ENCODE data around the gene TMEM45B.
"Not testable (repeated sequence)": the region's sequence is repeated elsewhere in the genome, so short reads cannot be mapped to it uniquely, and the experiment has no call there.

TMEM45B gene

DNA sequence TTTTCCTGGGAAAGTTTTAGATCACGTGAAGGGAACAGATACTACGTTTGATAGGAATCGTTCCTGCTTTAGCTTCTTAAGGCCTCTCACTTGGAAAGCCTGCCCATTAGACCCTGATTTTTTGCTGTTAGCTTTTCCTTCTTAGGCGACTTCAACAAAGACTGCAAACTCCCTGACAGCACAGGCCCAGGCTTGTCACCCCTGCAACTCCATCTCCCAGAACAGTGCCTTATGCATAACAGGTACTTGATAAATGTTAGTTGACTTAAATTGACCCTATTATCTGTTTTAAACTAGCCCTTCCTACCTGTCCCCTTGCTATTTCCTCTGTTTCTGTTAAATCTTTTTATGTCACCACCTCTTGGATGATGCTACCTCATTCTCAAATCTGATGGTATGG, 7.6 kb downstream of the TMEM45B start:
- H3K27me3 ChIP-seq (ENCODE audit: control insufficient read depth in 5 of 5, insufficient read depth in 4 of 5, low read length in 5 of 5); H3K4me3 ChIP-seq (ENCODE audit: low read depth in 1 of 5, low read length in 5 of 5); H3K9me3 ChIP-seq (ENCODE audit: control insufficient read depth in 5 of 5, low read length in 5 of 5); H3K27ac ChIP-seq (ENCODE audit: low read depth, low read length); H3K36me3 ChIP-seq (ENCODE audit: control insufficient read depth in 5 of 5, insufficient read depth in 5 of 5, low read length in 5 of 5); H3K9ac ChIP-seq (ENCODE audit: low read length in 5 of 5); H3K4me1 ChIP-seq (ENCODE audit: control insufficient read depth in 5 of 5, insufficient read depth in 5 of 5, low read length in 5 of 5): not testable (repeated sequence)

DNA sequence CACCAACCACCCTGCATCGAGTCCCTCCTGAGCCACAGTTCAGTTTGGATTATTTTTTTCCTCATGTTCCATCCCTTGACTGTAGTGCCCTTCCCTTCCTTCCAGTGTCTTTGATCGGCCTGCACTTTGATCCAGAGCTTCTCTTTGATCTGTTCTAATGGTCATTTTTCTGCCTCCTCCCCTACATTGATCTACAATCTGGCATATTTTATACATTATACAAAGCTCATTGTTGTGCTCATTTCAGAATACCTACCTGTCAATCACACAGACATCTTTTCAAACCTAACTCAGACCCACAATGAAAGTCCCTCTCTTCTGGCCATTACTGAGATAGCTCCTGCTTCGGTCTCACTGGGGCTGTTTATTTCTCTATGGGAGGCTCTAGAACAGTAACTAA, 8.2 kb downstream of the TMEM45B start:
- H3K4me1 ChIP-seq (ENCODE audit: control insufficient read depth in 5 of 5, insufficient read depth in 5 of 5, low read length in 5 of 5); H3K9ac ChIP-seq (ENCODE audit: low read length in 5 of 5); H3K27ac ChIP-seq (ENCODE audit: low read depth, low read length); H3K27me3 ChIP-seq (ENCODE audit: control insufficient read depth in 5 of 5, insufficient read depth in 4 of 5, low read length in 5 of 5); H3K9me3 ChIP-seq (ENCODE audit: control insufficient read depth in 5 of 5, low read length in 5 of 5); H3K4me3 ChIP-seq (ENCODE audit: low read depth in 1 of 5, low read length in 5 of 5); H3K36me3 ChIP-seq (ENCODE audit: control insufficient read depth in 5 of 5, insufficient read depth in 5 of 5, low read length in 5 of 5): not testable (repeated sequence)

DNA sequence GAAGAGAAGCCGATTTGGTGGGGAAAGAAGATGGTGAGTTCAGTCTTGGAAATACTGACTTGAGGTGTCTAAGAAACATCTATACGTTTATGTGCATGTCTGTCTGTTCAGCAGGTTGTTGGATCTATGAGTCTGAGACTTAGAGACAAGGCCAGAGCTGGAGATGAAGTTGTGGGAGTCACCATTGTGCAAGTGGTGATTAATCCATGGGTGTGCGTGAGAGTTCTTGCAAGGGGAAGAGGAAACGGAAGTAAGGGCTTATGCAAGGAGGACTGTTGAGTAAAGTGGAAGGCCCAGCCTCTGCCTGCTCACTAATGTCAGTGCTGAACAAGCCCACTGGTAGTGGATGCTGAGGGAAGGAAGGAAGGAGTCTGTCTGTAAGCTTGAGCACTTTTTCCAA, 9.7 kb downstream of the TMEM45B start:
- H3K27ac ChIP-seq (ENCODE audit: low read depth, low read length): no peak overlapping the region

DNA sequence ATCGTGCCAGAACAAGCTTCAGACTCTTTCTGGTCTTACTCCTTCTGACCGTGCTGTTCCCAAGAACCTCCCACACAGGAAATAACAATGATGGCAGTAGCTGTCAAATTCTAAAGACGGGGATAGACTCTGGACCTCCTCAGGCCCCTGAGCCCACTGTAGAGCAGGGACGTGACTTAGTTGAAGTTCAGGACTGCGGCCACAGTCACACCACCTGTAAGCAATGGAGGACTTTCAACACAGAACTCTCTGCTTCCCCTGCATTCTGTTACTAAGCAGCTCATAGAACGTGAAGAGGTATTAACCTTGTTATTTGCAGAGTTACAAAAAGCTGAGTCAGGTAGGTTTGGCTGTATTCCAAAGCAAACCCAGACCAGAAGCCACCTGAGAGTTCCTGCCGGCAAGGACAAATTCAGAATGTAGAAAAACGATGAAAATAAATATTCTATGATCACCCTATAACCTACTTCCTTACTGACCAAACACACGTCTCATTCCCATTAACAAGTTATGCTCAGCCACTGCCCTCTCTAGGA, 12.7 kb downstream of the TMEM45B start:
- Histone ChIP-seq H3K27ac (ENCODE audit: low read depth, low read length) (no peak overlapping the region), H3K27me3 (ENCODE audit: control insufficient read depth in 5 of 5, insufficient read depth in 4 of 5, low read length in 5 of 5) (no peaks in the 10 kb centered on the region), H3K4me1 (ENCODE audit: control insufficient read depth in 5 of 5, insufficient read depth in 5 of 5, low read length in 5 of 5) (no peaks in the 10 kb centered on the region), H3K36me3 (ENCODE audit: control insufficient read depth in 5 of 5, insufficient read depth in 5 of 5, low read length in 5 of 5) (no peaks in the 10 kb centered on the region), H3K9ac (ENCODE audit: low read length in 5 of 5) (no peak overlapping the region), H3K9me3 (ENCODE audit: control insufficient read depth in 5 of 5, low read length in 5 of 5) (no peaks in the 10 kb centered on the region), H3K4me3 (ENCODE audit: low read depth in 1 of 5, low read length in 5 of 5) (no peak overlapping the region)

More for the DNA sequence above, 9.7 kb downstream of the TMEM45B start:
- Histone ChIP-seq H3K4me1 (ENCODE audit: control insufficient read depth in 5 of 5, insufficient read depth in 5 of 5, low read length in 5 of 5) (no peaks in the 10 kb centered on the region), H3K36me3 (ENCODE audit: control insufficient read depth in 5 of 5, insufficient read depth in 5 of 5, low read length in 5 of 5) (no peaks in the 10 kb centered on the region), H3K27me3 (ENCODE audit: control insufficient read depth in 5 of 5, insufficient read depth in 4 of 5, low read length in 5 of 5) (no peaks in the 10 kb centered on the region), H3K9ac (ENCODE audit: low read length in 5 of 5) (no peak overlapping the region), H3K4me3 (ENCODE audit: low read depth in 1 of 5, low read length in 5 of 5) (no peak overlapping the region), H3K9me3 (ENCODE audit: control insufficient read depth in 5 of 5, low read length in 5 of 5) (no peaks in the 10 kb centered on the region)

GRCh38 chr11:129829497-129829896, 13.8 kb downstream of the TMEM45B start:
- H3K4me3 ChIP-seq (ENCODE audit: low read depth in 1 of 5, low read length in 5 of 5); H3K36me3 ChIP-seq (ENCODE audit: control insufficient read depth in 5 of 5, insufficient read depth in 5 of 5, low read length in 5 of 5); H3K27ac ChIP-seq (ENCODE audit: low read depth, low read length); H3K9ac ChIP-seq (ENCODE audit: low read length in 5 of 5); H3K4me1 ChIP-seq (ENCODE audit: control insufficient read depth in 5 of 5, insufficient read depth in 5 of 5, low read length in 5 of 5); H3K9me3 ChIP-seq (ENCODE audit: control insufficient read depth in 5 of 5, low read length in 5 of 5); H3K27me3 ChIP-seq (ENCODE audit: control insufficient read depth in 5 of 5, insufficient read depth in 4 of 5, low read length in 5 of 5): not testable (repeated sequence)

DNA sequence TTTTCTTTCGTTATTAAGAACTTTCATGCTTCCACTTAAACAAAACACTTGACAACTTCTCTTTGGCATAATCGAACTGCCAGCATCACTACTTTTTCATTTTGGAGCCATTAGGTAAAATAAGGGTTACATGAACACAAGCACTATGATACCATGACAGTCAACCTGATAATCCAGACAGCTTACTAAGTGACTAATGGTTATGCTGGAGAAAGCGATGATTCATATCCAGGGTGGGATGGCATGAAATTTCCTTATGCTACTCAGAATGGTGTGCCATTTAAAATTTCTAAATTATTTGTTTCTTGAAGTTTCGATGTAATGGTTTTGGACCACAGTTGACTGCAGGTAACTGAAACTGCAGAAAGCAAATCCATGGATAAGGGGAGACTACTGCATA, 15.6 kb downstream of the TMEM45B start:
- H3K27ac ChIP-seq (ENCODE audit: low read depth, low read length); H3K9me3 ChIP-seq (ENCODE audit: control insufficient read depth in 5 of 5, low read length in 5 of 5); H3K9ac ChIP-seq (ENCODE audit: low read length in 5 of 5); H3K27me3 ChIP-seq (ENCODE audit: control insufficient read depth in 5 of 5, insufficient read depth in 4 of 5, low read length in 5 of 5); H3K36me3 ChIP-seq (ENCODE audit: control insufficient read depth in 5 of 5, insufficient read depth in 5 of 5, low read length in 5 of 5); H3K4me3 ChIP-seq (ENCODE audit: low read depth in 1 of 5, low read length in 5 of 5); H3K4me1 ChIP-seq (ENCODE audit: control insufficient read depth in 5 of 5, insufficient read depth in 5 of 5, low read length in 5 of 5): not testable (repeated sequence)

GRCh38 chr11:129833260-129833659, 17.6 kb downstream of the TMEM45B start:
- not testable (repeated sequence) for H3K27ac ChIP-seq (ENCODE audit: low read depth, low read length); H3K9ac ChIP-seq (ENCODE audit: low read length in 5 of 5); H3K36me3 ChIP-seq (ENCODE audit: control insufficient read depth in 5 of 5, insufficient read depth in 5 of 5, low read length in 5 of 5); H3K4me1 ChIP-seq (ENCODE audit: control insufficient read depth in 5 of 5, insufficient read depth in 5 of 5, low read length in 5 of 5); H3K4me3 ChIP-seq (ENCODE audit: low read depth in 1 of 5, low read length in 5 of 5); H3K9me3 ChIP-seq (ENCODE audit: control insufficient read depth in 5 of 5, low read length in 5 of 5); H3K27me3 ChIP-seq (ENCODE audit: control insufficient read depth in 5 of 5, insufficient read depth in 4 of 5, low read length in 5 of 5)

DNA sequence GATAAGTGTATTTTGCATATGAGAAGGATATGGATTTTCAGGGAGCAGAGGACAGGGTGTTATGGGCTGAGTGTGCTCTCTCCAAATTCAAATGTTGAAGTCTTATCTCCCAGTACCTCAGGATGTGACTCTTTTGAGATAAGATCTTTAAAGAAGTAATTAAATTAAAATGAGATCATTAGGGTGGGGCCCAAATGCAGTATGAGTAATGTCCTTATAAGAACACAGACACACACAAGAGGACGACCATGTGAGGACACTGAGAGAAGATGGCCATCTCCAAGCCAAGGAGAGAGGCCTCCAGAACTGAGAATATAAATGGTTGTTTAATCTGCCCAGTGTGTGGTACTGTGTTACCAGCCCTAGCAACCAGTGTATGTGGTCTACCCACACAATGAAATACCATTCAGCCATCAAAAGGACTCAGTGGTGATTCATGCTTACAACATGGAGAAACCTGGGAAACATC, 20.8 kb downstream of the TMEM45B start:
- not testable (repeated sequence) for H3K4me1 ChIP-seq (ENCODE audit: control insufficient read depth in 5 of 5, insufficient read depth in 5 of 5, low read length in 5 of 5); H3K9me3 ChIP-seq (ENCODE audit: control insufficient read depth in 5 of 5, low read length in 5 of 5); H3K27ac ChIP-seq (ENCODE audit: low read depth, low read length); H3K36me3 ChIP-seq (ENCODE audit: control insufficient read depth in 5 of 5, insufficient read depth in 5 of 5, low read length in 5 of 5); H3K27me3 ChIP-seq (ENCODE audit: control insufficient read depth in 5 of 5, insufficient read depth in 4 of 5, low read length in 5 of 5); H3K9ac ChIP-seq (ENCODE audit: low read length in 5 of 5); H3K4me3 ChIP-seq (ENCODE audit: low read depth in 1 of 5, low read length in 5 of 5)

- Histone ChIP-seq H3K36me3 (ENCODE audit: control insufficient read depth in 5 of 5, insufficient read depth in 5 of 5, low read length in 5 of 5) (no peaks in the 10 kb centered on the region), H3K9me3 (ENCODE audit: control insufficient read depth in 5 of 5, low read length in 5 of 5) (no peaks in the 10 kb centered on the region), H3K27ac (ENCODE audit: low read depth, low read length) (no peak overlapping the region), H3K27me3 (ENCODE audit: control insufficient read depth in 5 of 5, insufficient read depth in 4 of 5, low read length in 5 of 5) (no peaks in the 10 kb centered on the region), H3K4me3 (ENCODE audit: low read depth in 1 of 5, low read length in 5 of 5) (no peak overlapping the region), H3K4me1 (ENCODE audit: control insufficient read depth in 5 of 5, insufficient read depth in 5 of 5, low read length in 5 of 5) (no peaks in the 10 kb centered on the region), H3K9ac (ENCODE audit: low read length in 5 of 5) (no peak overlapping the region)
Observed at GRCh38 chr11:129836979-129837378, 21.3 kb downstream of the TMEM45B start.

DNA sequence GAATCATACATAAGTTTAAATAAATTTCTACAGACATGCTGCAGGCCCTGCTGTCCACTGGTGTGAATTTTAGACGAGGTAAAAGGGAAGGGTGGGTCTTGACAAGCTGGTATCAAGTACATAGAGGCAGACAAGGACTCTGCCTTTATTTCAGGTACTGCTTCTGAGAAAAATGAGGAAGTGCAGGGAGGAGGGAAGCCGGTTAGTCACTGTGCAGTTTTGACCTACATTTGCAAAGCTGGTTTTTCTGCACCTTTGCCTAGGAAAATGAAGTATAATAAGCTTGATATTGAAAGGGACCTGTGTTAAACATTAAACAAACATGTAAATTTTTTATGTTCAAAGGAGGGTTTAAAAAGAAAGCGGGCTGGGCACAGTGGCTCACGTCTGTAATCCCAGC, 24.6 kb downstream of the TMEM45B start:
- H3K36me3 ChIP-seq (ENCODE audit: control insufficient read depth in 5 of 5, insufficient read depth in 5 of 5, low read length in 5 of 5): no peaks in the 10 kb centered on the region
- no peaks in the 10 kb centered on the region for H3K9me3 ChIP-seq (ENCODE audit: control insufficient read depth in 5 of 5, low read length in 5 of 5)
- H3K4me1 ChIP-seq (ENCODE audit: control insufficient read depth in 5 of 5, insufficient read depth in 5 of 5, low read length in 5 of 5): no peaks in the 10 kb centered on the region
- H3K27me3 ChIP-seq (ENCODE audit: control insufficient read depth in 5 of 5, insufficient read depth in 4 of 5, low read length in 5 of 5): no peaks in the 10 kb centered on the region
- H3K27ac ChIP-seq (ENCODE audit: low read depth, low read length): no peak overlapping the region
- H3K4me3 ChIP-seq (ENCODE audit: low read depth in 1 of 5, low read length in 5 of 5): no peak overlapping the region
- H3K9ac ChIP-seq (ENCODE audit: low read length in 5 of 5): no peak overlapping the region

GRCh38 chr11:129842138-129842537, 26.5 kb downstream of the TMEM45B start:
- no peaks in the 10 kb centered on the region for H3K9me3 ChIP-seq (ENCODE audit: control insufficient read depth in 5 of 5, low read length in 5 of 5)
- no peak overlapping the region for H3K9ac ChIP-seq (ENCODE audit: low read length in 5 of 5)
- H3K36me3 ChIP-seq (ENCODE audit: control insufficient read depth in 5 of 5, insufficient read depth in 5 of 5, low read length in 5 of 5): no peaks in the 10 kb centered on the region
- no peaks in the 10 kb centered on the region for H3K27me3 ChIP-seq (ENCODE audit: control insufficient read depth in 5 of 5, insufficient read depth in 4 of 5, low read length in 5 of 5)
- no peak overlapping the region for H3K4me3 ChIP-seq (ENCODE audit: low read depth in 1 of 5, low read length in 5 of 5)
- H3K4me1 ChIP-seq (ENCODE audit: control insufficient read depth in 5 of 5, insufficient read depth in 5 of 5, low read length in 5 of 5): no peaks in the 10 kb centered on the region
- no peak overlapping the region for H3K27ac ChIP-seq (ENCODE audit: low read depth, low read length)

All from subcutaneous abdominal adipose tissue (tissue), 5 donors.